ENCODE measurements around the gene OAS1.

Gene OAS1

GRCh38 chr12:112961074-112961473 is 54.3 kb downstream of the OAS1 start:
- CTCF ChIA-PET = interaction anchor here (0.6 kb wide), 2 partner anchors 23 to 689 kb away, joined by 3 to 4 read pairs; partner anchors contain the start of gene OAS3
- TF ChIP-seq L3MBTL2 (conservative IDR thresholded peaks at IDR 0.05) (no peak), TARDBP (IDR thresholded peaks at IDR 0.05) (no peak), LEF1 (IDR thresholded peaks at IDR 0.05; ENCODE audit: borderline replicate concordance) (no peak), FOXK2 (IDR thresholded peaks at IDR 0.05) (no peak), SP1 (IDR thresholded peaks at IDR 0.05) (no peak), BHLHE40 (IDR thresholded peaks at IDR 0.05; ENCODE audit: borderline replicate concordance) (no peak), CTBP1 (IDR thresholded peaks at IDR 0.05; ENCODE audit: borderline replicate concordance) (no peak), ELF4 (IDR thresholded peaks at IDR 0.05) (no peak), FOXA1 (IDR thresholded peaks at IDR 0.05) (no peak), HDGF (IDR thresholded peaks at IDR 0.05; ENCODE audit: borderline replicate concordance) (no peak), NFRKB (IDR thresholded peaks at IDR 0.05) (no peak), SUZ12 (IDR thresholded peaks at IDR 0.05) (no peak), PKNOX1 (IDR thresholded peaks at IDR 0.05) (no peak), ARNT (IDR thresholded peaks at IDR 0.05) (no peak), ZNF384 (IDR thresholded peaks at IDR 0.05) (no peak), FOXM1 (IDR thresholded peaks at IDR 0.05; ENCODE audit: borderline replicate concordance) (no peak)
- no peak for DNase-seq (ENCODE audit: extremely low spot score)
- POLR2A ChIA-PET = no interaction called here

GRCh38 chr12:112961536-112961935 is 54.8 kb downstream of the OAS1 start:
- CTCF ChIA-PET = interaction anchor here (0.6 kb wide), 1 partner anchor 688 kb away, joined by 4 read pairs; no protein-coding TSS in a partner anchor
- TF ChIP-seq TARDBP (IDR thresholded peaks at IDR 0.05) = no peak
- TF ChIP-seq NFRKB (IDR thresholded peaks at IDR 0.05) = no peak
- TF ChIP-seq PKNOX1 (IDR thresholded peaks at IDR 0.05) = no peak
- TF ChIP-seq HDGF (IDR thresholded peaks at IDR 0.05; ENCODE audit: borderline replicate concordance) = no peak
- DNase-seq (ENCODE audit: extremely low spot score) = no peak
- POLR2A ChIA-PET = no interaction called here

GRCh38 chr12:112962561-112962960 is 55.8 kb downstream of the OAS1 start:
- POLR2A ChIA-PET = no interaction called here

GRCh38 chr12:112963227-112963861 is 56.6 kb downstream of the OAS1 start:
- no peak for DNase-seq (ENCODE audit: extremely low spot score)
- ChIA-PET CTCF (no interaction called here), POLR2A (no interaction called here)
- TF ChIP-seq L3MBTL2 (conservative IDR thresholded peaks at IDR 0.05) (no peak), CTBP1 (IDR thresholded peaks at IDR 0.05; ENCODE audit: borderline replicate concordance) (no peak), PKNOX1 (IDR thresholded peaks at IDR 0.05) (no peak), FOXM1 (IDR thresholded peaks at IDR 0.05; ENCODE audit: borderline replicate concordance) (no peak)

More at GRCh38 chr12:112962561-112962960, 55.8 kb downstream of the OAS1 start:
- CTCF ChIA-PET = no interaction called here
- TF ChIP-seq ELF4 (IDR thresholded peaks at IDR 0.05) (no peak), SP1 (IDR thresholded peaks at IDR 0.05) (no peak)
- DNase-seq (ENCODE audit: extremely low spot score) = no peak

GRCh38 chr12:112964067-112964670 is 57.4 kb downstream of the OAS1 start:
- no peak for DNase-seq (ENCODE audit: extremely low spot score)
- ChIA-PET CTCF (no interaction called here), POLR2A (no interaction called here)
- TF ChIP-seq SP1 (IDR thresholded peaks at IDR 0.05) = no peak
- TF ChIP-seq LEF1 (IDR thresholded peaks at IDR 0.05; ENCODE audit: borderline replicate concordance) = no peak
- no peak for TF ChIP-seq BHLHE40 (IDR thresholded peaks at IDR 0.05; ENCODE audit: borderline replicate concordance)
- TF ChIP-seq SUZ12 (IDR thresholded peaks at IDR 0.05) = no peak
- TF ChIP-seq PKNOX1 (IDR thresholded peaks at IDR 0.05) = no peak
- TF ChIP-seq TARDBP (IDR thresholded peaks at IDR 0.05) = no peak
- no peak for TF ChIP-seq FOXM1 (IDR thresholded peaks at IDR 0.05; ENCODE audit: borderline replicate concordance)
- no peak for TF ChIP-seq ARNT (IDR thresholded peaks at IDR 0.05)
- no peak for TF ChIP-seq ELF4 (IDR thresholded peaks at IDR 0.05)
- TF ChIP-seq ZNF384 (IDR thresholded peaks at IDR 0.05) = no peak

GRCh38 chr12:112964915-112965314 is 58.2 kb downstream of the OAS1 start:
- ChIA-PET POLR2A (no interaction called here), CTCF (no interaction called here)
- TF ChIP-seq ELF4 (IDR thresholded peaks at IDR 0.05) (no peak), L3MBTL2 (conservative IDR thresholded peaks at IDR 0.05) (no peak), ZNF384 (IDR thresholded peaks at IDR 0.05) (no peak), BHLHE40 (IDR thresholded peaks at IDR 0.05; ENCODE audit: borderline replicate concordance) (no peak), HDGF (IDR thresholded peaks at IDR 0.05; ENCODE audit: borderline replicate concordance) (no peak), SUZ12 (IDR thresholded peaks at IDR 0.05) (no peak), FOXM1 (IDR thresholded peaks at IDR 0.05; ENCODE audit: borderline replicate concordance) (no peak), PKNOX1 (IDR thresholded peaks at IDR 0.05) (no peak), FOXK2 (IDR thresholded peaks at IDR 0.05) (no peak), SP1 (IDR thresholded peaks at IDR 0.05) (no peak)
- no peak for DNase-seq (ENCODE audit: extremely low spot score)

All from HEK293T (cell line).